Body of pancreas (tissue), 4 donors: ENCODE measurements around the gene IFNLR1. TPM values are rescaled to one million over a fixed set of nuclear protein-coding genes. Genes with fewer than 3 reads are reported as not detected.

ENCODE experiments used
- ATAC-seq: fragments of 150-250 bp; one replicate; pipeline ENCODE4 v1.9.1; 2016
- DNase-seq, 4 donors: peaks; one replicate each; pipeline ENCODE4 v3.0.0-alpha.2; 2019
- H3K27ac ChIP-seq, 4 donors: fragments of 200-600 bp; sonication (generic); 1 replicate in 3 of 4; 2 replicates in 1 of 4; pipeline versions ENCODE4 v1.5.1 to v1.6.1; 2016 to 2019; ENCODE audit warnings: mild to moderate bottlenecking in 1 of 4, mixed read lengths in 1 of 4, moderate library complexity in 1 of 4
- H3K27me3 ChIP-seq, 2 donors: fragments of 200-600 bp; sonication (generic); one replicate each; pipeline ENCODE4 v1.6.0; 2016; ENCODE audit warnings: mild to moderate bottlenecking in 1 of 2
- H3K36me3 ChIP-seq, 2 donors: fragments of 200-600 bp; sonication (generic); replicated peaks in 1 of 2; 2 replicates each; pipeline ENCODE4 v1.5.1; 2016; ENCODE audit warnings: low read depth in 2 of 2; ENCODE audit not compliant: insufficient read depth in 1 of 2
- H3K4me1 ChIP-seq: fragments of 200-600 bp; sonication (generic); one replicate; pipeline ENCODE4 v1.6.0; 2016
- H3K4me3 ChIP-seq, 2 donors: fragments of 200-600 bp; sonication (generic); 1 replicate in 1 of 2; 2 replicates in 1 of 2; pipeline ENCODE4 v1.5.1; 2016 to 2019
- H3K9me3 ChIP-seq, 3 donors: fragments of 200-600 bp; sonication (generic); 1 replicate in 2 of 3; 2 replicates in 1 of 3; pipeline ENCODE4 v1.5.1; 2016
- CTCF ChIP-seq, 7 experiments: fragments of 450-650 bp in 4 of 7; fragments of 200-600 bp in 3 of 7; sonication (generic) in 3 of 7; IDR thresholded peaks; one replicate each; pipeline ENCODE4 v1.5.1; 2016 to 2019; ENCODE audit warnings: antibody characterized with exemption in 7 of 7
- POLR2A ChIP-seq, 3 donors: fragments of 450-650 bp; IDR thresholded peaks; one replicate each; pipeline ENCODE4 v1.6.1; 2016; ENCODE audit warnings: antibody characterized with exemption in 3 of 3, mild to moderate bottlenecking in 2 of 3
- WGBS, 2 donors: methylation state at CpG; one replicate each; pipeline ENCODE4 v1.1.5; 2017; 5-methylcytosine and 5-hydroxymethylcytosine counted together
- intact Hi-C: fragments of 100-400 bp; cut with DNase I; formaldehyde crosslinking; loops from one replicate; pipeline ENCODE4 v1.15.1; 2023
- total RNA-seq, 2 donors: library from RNA; depleted of rRNA; stranded (reverse); fragments of >200 nt; gene quantifications; one replicate each; pipeline ENCODE4 v1.1.0, GENCODE V29; 2016

The IFNLR1 gene
- total RNA-seq, 2 donors from 2014 or later = 4.6 to 5.4 TPM

- no peaks in the 10 kb centered on the region for H3K36me3 ChIP-seq
- no peaks in the 10 kb centered on the region for H3K27me3 ChIP-seq
- no peak for DNase-seq
- no peak overlapping the region for H3K4me3 ChIP-seq
- intact Hi-C loops = no loop called here
- WGBS, 2 donors = 67 to 68% methylated on average over 9 of the region's 9 CpGs
- TF ChIP-seq POLR2A (IDR thresholded peaks at IDR 0.05) = no peak
- no peak for TF ChIP-seq CTCF (IDR thresholded peaks at IDR 0.05)
- H3K27ac ChIP-seq = no peak overlapping the region
- H3K9me3 ChIP-seq = no peaks in the 10 kb centered on the region
- H3K4me1 ChIP-seq = no peaks in the 10 kb centered on the region
- no peak for ATAC-seq
Measured at GRCh38 chr1:24222008-24222605, 35.0 kb upstream of the IFNLR1 start.

- H3K36me3 ChIP-seq = no peaks in the 10 kb centered on the region
- H3K4me3 ChIP-seq = no peak overlapping the region
- intact Hi-C loops = no loop called here
- H3K9me3 ChIP-seq = no peaks in the 10 kb centered on the region
- H3K27ac ChIP-seq = no peak overlapping the region
- H3K4me1 ChIP-seq = peaks cover 6% of the 10 kb centered on the region
- WGBS, 2 donors = 58 to 59% methylated on average over 2 of the region's 2 CpGs
- TF ChIP-seq CTCF (IDR thresholded peaks at IDR 0.05) = no peak
- no peak for TF ChIP-seq POLR2A (IDR thresholded peaks at IDR 0.05)
- no peaks in the 10 kb centered on the region for H3K27me3 ChIP-seq
- DNase-seq (no peak), ATAC-seq (no peak)
Measured at GRCh38 chr1:24221246-24221645, 34.2 kb upstream of the IFNLR1 start.

GRCh38 chr1:24216276-24217074, 29.4 kb upstream of the IFNLR1 start:
- H3K27ac ChIP-seq = peak overlapping the region in 1 of 4 donors; percentile 3

GRCh38 chr1:24215226-24215814, 28.2 kb upstream of the IFNLR1 start:
- peaks cover 10% of the 10 kb centered on the region for H3K4me1 ChIP-seq
- H3K27ac ChIP-seq = no peak overlapping the region
- no peak for DNase-seq
- no peaks in the 10 kb centered on the region for H3K9me3 ChIP-seq
- TF ChIP-seq POLR2A (IDR thresholded peaks at IDR 0.05) (no peak), CTCF (IDR thresholded peaks at IDR 0.05) (no peak)
- H3K27me3 ChIP-seq = no peaks in the 10 kb centered on the region
- no peaks in the 10 kb centered on the region for H3K36me3 ChIP-seq
- no peak overlapping the region for H3K4me3 ChIP-seq
- no peak for ATAC-seq
- intact Hi-C loops = no loop called here
- whole genome bisulfite sequencing, 2 donors = 75 to 76% methylated on average over 6 of the region's 6 CpGs

More at GRCh38 chr1:24216276-24217074, 29.4 kb upstream of the IFNLR1 start:
- WGBS, 2 donors = 11 to 23% methylated on average over 12 to 14 of the region's 14 CpGs
- ATAC-seq = peak; percentile 52
- H3K4me3 ChIP-seq = no peak overlapping the region
- DNase-seq = peak; percentile 23 to 69 (median 44)
- TF ChIP-seq CTCF (IDR thresholded peaks at IDR 0.05) = no peak
- no peak for TF ChIP-seq POLR2A (IDR thresholded peaks at IDR 0.05)
- no peaks in the 10 kb centered on the region for H3K9me3 ChIP-seq
- intact Hi-C loops = no loop called here
- H3K27me3 ChIP-seq = no peaks in the 10 kb centered on the region
- H3K4me1 ChIP-seq = peaks cover 8% of the 10 kb centered on the region
- H3K36me3 ChIP-seq = no peaks in the 10 kb centered on the region
